Middle frontal gyrus (tissue), 1 donor: ENCODE measurements around the gene PRR19.
"Not testable (repeated sequence)": the region's sequence is repeated elsewhere in the genome, so short reads cannot be mapped to it uniquely, and the experiment has no call there.

Experiments used
- DNase-seq: peaks from one replicate; pipeline ENCODE4 v3.0.0-alpha.2; 2015; ENCODE audit warnings: low spot score; ENCODE audit errors: extremely low spot score

Gene PRR19

GRCh38 chr19:42301646-42302203 lies at the start of gene PRR19:
Gene PRR19, plus strand, starts transcription at chr19:42302132. Its CDS starts 7,453 bp downstream, at chr19:42309585.
- DNase-seq, result no peak

GRCh38 chr19:42252365-42253244 lies 49.3 kb upstream of the PRR19 start:
- DNase-seq, result peak; percentile 56

GRCh38 chr19:42253245-42254088 lies 48.5 kb upstream of the PRR19 start:
- no peak for DNase-seq

GRCh38 chr19:42254089-42254849 lies 47.7 kb upstream of the PRR19 start:
- DNase-seq, result no peak

GRCh38 chr19:42254850-42255765 lies 46.8 kb upstream of the PRR19 start, which contains the start of gene ERF:
Gene ERF, minus strand, starts transcription at chr19:42255128. Its CDS starts 129 bp downstream, at chr19:42254999.
- peak; percentile 89 for DNase-seq

- DNase-seq, result no peak
Measured at GRCh38 chr19:42255766-42256745, 45.9 kb upstream of the PRR19 start.

- not testable (repeated sequence) for DNase-seq
Measured at GRCh38 chr19:42257842-42258241, 44.1 kb upstream of the PRR19 start.

GRCh38 chr19:42261763-42262162 lies 40.2 kb upstream of the PRR19 start:
- no peak for DNase-seq

- not testable (repeated sequence) for DNase-seq
Measured at GRCh38 chr19:42266105-42266504, 35.8 kb upstream of the PRR19 start.

GRCh38 chr19:42266928-42267603 lies 34.9 kb upstream of the PRR19 start:
- not testable (repeated sequence) for DNase-seq

GRCh38 chr19:42267644-42268141 lies 34.2 kb upstream of the PRR19 start:
- no peak for DNase-seq

- peak; percentile 98 for DNase-seq
Measured at GRCh38 chr19:42268142-42268703, 33.7 kb upstream of the PRR19 start.

- DNase-seq, result peak; percentile 100
Measured at GRCh38 chr19:42268704-42269477, 33.0 kb upstream of the PRR19 start, which contains the start of gene CIC. Gene CIC, plus strand, starts transcription at chr19:42269252. Its CDS starts 2,532 bp downstream, at chr19:42271784.

GRCh38 chr19:42269478-42270345 lies 32.2 kb upstream of the PRR19 start:
- no peak for DNase-seq

GRCh38 chr19:42270346-42271044 lies 31.4 kb upstream of the PRR19 start:
- no peak for DNase-seq
